HG03103 (cell line): Measurements from ENCODE around the gene DIPK1C.

Experiments
- ATAC-seq: cut with Tn5 transposase; IDR thresholded peaks from one replicate; pipeline ENCODE4 v1.9.1; 2021; ENCODE audit warnings: low read depth; ENCODE audit not compliant: unreplicated experiment

The DIPK1C gene

DNA sequence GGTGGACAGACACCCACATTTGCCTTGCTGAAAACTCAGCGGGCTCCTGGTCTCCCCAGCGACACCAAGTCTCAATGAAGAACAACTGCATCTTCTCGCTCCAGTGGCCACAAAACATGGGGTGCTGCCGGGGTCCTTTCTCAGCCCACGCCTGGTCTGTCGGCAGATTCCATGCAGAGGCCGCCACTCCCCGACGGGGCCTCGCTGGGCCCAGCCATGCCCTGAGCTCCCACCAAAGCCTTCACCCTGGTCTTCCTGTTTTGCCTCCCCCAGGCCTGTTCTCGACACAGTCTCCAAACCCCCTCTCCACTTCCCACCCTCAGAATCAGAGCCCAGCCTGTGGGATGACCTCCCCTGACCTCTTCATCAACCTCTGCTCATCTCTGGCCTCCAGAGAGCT lies 31.2 kb downstream of the DIPK1C start:
- no peak for ATAC-seq

DNA sequence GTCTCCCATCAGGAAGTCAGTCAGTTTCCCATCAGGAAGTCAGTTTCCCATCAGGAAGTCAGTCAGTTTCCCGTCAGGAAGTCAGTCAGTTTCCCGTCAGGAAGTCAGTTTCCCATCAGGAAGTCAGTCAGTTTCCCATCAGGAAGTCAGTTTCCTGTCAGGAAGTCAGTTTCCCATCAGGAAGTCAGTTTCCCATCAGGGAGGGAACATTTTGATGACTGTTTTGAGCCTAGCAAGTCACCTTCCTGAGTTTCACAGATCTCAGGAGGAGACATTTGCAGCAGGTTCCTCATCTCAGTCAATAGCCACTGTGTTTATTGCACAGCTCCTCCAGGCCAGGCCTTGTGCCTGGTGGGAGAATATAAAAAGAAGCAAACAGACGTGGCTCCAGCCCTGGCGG lies 31.9 kb downstream of the DIPK1C start:
- no peak for ATAC-seq

DNA sequence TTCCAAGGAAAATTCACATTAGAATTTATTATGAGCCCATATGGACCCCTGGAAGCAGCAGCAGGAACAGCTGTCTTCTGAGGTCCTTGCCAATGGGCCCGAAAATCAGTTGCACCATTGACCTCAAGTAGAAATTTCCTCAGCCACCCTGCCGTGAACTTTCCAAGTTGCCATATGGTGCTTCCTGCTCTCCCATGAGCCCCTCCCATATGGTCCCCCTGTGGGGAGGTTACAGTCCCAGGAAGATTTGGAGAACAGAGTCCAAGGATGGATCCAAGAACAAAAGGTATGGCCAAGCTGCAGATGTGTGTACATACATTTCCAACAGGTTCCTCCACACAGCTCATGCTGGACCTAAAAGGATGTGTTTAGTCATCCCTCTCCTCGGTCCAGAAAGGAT lies 34.6 kb downstream of the DIPK1C start:
- no peak for ATAC-seq

DNA sequence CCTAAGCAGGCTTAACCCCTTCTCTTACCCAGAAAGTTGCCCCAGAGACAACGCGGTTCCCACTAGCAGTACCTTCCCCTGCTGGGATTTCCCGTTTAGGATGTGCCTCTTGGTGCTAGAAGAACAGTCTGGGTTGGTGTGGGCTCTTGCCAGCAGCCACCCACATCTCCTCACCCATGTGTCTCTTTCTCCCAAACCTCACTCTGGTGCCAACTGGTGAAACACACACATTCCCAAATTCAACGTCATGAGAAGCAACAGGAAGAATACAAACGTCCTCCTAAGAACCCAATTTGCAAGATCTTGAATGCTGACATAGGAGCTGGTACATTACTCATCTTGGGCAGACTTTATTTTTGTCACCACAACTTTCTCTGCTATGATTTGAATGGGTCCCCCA lies 36.2 kb downstream of the DIPK1C start:
- no peak for ATAC-seq

DNA sequence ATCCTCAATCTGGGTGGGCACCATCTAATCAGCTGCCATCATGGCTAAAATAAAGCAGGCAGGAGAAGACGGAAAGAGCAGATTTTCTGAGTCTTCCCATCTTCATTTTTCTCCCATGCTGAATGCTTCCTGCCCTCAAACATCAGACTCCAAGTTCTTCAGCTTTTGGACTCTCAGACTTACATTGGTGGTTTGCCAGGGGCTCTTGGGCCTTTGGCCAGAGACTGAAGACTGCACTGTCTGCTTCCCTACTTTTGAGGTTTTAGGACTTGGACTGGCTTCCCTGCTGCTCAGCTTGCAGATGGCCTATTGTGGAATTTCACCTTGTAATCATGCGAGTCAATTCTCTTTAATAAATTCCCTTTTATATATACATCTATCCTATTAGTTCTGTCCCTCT lies 36.6 kb downstream of the DIPK1C start:
- no peak for ATAC-seq

DNA sequence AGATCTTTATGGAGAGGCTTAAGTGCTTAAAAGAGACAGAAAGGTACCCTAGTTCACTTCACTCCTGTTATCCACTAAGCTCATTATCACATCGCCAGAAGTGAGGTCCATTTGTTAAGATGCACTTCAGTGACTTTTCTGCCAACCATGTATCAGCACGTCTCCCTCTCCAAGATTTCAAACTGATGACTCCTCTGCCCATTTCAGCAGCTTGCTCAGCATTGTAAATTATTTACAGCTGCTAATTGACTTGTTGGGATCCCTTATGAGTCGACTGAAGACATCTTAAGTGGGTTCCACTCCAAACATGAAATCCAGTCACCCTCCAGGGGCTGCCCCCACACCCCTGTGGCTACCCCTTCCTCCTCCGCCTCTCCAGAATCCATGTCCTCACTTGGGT lies 37.3 kb downstream of the DIPK1C start:
- no peak for ATAC-seq

DNA sequence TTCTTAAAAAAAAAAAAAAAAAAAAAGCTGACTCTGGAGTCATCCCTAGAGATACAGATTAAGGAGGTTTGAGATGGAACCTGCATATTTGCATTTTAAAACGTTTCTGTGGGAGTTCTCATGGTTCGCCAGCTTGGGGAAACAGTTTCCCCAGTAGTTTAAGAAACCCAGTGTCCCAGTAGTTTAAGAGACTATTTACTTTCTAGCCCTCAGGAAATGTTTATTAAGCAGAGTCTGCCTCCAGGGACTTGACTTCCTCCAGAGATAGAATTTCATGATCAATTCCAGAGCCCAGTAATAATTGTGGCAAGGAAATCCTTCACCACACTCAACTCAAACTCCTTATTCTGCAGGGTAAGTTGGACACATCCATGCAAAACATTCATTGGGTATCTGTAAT lies 39.1 kb downstream of the DIPK1C start:
- no peak for ATAC-seq

DNA sequence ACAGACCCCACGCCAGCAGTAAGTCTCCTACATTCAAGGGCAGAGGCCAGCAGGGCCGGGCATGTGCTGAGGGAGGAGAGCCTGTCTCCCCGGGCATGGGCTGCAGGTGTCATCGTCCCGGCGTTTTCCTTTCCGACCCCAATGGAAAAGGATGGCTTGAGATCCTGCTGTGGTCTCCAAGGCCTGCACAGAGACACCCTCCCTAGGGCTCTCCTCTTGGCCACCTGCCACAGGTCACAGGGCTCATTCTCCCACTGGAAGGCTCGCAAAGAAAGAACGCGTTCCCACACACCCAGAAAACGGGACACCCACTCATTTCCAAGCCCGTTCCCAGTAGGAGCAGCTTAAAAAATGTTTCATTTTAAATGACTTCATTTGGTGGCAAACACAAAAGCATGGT lies 41.0 kb downstream of the DIPK1C start:
- ATAC-seq: no peak

DNA sequence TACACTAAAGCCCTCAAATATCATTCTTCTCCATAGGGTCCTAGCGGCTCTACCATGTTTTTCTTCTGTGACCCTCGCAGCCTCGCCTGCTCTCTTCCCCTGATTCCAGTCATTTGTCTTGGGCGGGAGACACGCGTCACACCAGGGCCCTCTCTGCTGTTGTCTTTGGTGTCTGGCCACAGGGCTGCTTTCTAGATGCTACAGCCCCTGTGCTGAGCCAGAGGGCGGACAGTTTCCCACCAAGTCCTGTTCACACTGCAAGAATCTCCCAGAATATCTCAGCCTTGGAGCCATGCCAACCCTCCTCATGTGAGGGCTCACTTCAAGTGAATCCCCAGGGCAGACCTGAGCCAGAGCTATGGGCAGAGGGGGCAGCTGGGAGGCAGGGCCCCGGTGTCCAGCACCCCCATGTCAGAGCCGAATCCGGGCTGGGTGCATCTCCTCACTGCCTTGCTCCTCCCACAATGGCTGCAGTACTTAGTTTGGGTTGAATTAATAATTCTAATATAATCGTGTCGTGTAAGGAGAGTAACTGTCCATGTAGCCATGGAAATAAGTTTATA lies 42.1 kb downstream of the DIPK1C start:
- ATAC-seq: no peak

DNA sequence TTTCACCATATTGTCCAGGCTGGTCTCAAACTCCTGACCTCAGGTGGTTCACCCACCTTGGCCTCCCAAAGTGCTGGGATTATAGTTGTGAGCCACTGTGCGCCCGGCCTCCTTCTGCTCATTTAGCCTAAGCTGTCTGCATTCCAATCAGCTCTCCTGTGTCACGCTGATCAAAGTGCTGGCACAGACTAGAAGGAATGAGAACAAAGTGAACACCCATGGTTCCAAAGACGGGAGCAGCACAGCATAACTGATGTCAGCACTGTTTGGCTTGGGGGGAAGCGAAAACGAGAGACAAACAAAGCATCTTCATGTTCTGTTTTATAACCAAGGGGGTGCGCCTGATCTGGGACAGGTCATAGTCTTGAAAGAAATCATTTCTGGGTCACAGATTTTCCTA lies 43.3 kb downstream of the DIPK1C start:
- no peak for ATAC-seq

DNA sequence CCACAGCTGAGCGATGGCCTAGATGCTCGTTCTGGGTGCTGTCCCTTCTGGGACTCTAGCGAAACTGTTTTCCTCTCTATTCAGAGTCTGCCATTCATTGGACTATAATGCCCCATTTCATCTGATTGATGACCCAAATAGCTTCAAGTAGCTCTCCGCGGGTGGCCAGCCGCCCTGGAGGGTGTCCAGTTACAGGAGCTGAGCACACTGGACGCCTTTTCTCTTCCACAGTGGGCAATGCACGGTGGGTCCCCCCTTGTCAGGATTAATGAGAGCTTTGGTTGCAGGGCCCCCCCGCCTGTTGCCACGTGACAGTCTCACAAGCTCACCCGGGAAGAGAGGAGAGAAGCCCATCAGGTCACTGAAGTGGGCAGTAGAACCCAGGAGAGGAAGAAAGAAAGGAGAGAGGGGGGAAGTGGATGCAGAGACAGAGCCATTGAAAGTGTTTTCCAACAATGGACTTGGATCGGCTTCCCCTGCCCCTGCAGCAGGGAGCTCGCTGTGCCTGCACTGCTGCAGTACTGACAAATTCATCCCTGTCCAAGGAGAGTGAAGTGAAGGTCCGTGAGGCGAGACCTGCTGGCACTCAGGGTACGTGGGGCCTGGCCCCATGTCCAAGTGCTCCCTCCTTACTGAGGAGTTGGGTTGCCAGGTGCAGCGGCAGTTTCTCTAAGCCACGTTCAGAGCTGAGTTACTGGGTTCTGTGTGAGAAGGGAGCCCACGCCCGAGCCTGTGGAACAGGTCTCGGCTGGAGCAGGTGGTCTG lies 44.8 kb downstream of the DIPK1C start:
- ATAC-seq: no peak

DNA sequence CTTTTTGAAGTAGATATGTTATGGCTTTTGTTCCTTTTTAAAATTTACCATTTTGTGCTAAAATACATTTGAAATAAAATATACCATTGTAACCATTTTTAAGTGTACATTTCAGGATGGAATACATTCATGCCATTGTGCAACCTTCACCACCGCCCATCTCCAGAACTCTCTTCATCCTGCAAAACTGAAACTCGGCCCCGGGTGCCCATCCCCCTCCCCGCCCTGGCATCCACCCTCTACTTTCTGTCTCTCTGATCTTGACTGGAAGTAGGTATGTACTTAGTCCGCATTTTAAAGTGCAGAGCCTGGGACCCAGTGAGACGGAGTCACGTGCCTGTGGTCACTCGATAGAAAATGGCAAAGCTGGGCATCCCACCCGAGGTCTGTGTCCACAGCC lies 45.6 kb downstream of the DIPK1C start:
- no peak for ATAC-seq

DNA sequence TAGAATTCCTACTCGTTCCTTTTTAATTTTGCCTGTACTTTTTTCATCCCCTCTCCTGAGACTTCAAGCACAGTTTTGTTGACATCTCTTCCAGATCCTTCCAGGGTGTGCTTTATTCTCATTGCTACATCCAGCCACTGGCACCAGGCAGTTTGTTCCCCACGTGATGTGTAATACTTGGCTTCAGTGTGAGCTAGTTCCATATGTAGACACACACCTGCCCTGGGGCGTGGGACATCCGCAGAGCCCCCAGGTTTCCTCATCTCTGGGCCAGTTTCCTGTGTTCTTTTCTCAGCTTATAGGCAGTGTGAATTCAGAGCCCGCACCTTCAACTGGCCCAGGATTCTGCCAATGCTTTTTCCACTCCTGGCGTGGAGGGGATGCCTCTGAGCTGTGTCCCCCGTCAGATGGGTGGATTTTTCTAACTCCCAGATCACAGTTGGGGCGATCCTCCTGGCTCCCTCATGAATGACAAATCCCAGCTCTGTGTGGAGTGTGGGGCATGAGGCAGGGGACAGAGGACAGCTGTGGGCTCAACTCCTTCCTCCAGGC lies 46.6 kb downstream of the DIPK1C start:
- ATAC-seq: no peak

DNA sequence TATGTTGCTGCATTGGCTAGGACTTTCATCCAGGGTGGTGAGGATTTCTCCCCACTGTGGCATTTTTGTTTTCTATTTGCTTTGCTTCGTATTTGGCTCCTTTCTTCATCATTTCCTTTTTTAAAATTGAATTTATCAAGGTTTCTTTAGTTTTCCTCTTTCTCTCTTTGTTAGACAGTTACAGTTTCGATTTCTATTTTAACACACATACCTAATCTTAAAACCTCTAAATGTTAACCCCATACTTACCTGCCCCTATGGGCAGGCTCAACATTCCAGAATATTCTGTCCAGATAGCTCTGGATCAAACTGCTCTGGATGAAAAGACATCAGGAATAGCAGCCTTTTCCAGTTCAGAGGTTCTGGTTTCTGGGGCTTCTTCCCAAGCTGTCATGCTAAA lies 49.2 kb downstream of the DIPK1C start:
- ATAC-seq: peak; percentile 47

DNA sequence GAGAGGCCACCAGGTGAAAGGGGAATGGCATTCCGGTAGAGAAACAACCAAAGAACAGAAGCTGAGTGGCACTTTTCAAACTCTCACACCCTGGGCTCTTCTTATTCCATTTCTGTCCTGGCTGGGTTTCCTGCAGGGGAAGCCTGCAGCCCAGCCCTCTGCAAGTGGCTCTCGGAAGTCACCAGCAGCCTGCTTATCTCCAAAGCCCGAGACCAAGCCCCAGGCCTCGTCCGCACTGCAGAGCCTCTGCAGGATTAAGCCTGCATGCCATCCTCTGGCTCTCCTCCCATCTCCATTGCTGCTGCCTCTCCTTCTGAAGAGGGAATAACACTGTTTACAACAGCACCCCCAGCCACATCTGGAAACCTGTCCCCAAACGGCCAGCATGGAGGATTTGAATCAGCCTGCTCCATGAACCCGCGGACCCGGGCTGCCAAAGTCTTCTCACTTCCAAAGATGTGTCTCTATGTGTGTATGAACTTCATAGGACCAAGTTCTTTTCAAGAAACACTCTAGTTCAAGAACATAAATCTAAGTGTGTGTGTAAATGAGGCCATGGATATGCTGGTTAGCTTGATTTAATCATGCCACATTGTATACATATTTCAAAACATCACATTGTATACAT lies 54.2 kb downstream of the DIPK1C start:
- ATAC-seq: no peak

DNA sequence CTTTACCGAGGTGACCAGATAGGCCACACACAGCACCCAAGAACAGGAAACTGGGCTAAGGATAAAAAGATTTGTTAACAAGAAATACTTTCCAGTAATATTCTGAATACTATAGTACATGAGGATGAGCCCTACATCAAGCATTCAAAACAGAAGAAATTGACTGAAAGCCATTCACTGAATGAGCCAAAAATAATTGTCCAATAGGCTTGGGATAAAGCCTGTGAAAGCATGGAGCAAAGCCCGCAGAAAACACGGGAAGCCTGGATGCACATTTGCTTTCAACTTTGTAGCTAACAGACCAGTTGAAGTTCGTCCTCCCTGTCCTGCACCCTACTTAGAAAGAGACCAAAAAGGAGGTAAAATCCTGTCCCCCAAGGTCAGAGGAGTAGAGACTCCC lies 56.3 kb downstream of the DIPK1C start:
- no peak for ATAC-seq

DNA sequence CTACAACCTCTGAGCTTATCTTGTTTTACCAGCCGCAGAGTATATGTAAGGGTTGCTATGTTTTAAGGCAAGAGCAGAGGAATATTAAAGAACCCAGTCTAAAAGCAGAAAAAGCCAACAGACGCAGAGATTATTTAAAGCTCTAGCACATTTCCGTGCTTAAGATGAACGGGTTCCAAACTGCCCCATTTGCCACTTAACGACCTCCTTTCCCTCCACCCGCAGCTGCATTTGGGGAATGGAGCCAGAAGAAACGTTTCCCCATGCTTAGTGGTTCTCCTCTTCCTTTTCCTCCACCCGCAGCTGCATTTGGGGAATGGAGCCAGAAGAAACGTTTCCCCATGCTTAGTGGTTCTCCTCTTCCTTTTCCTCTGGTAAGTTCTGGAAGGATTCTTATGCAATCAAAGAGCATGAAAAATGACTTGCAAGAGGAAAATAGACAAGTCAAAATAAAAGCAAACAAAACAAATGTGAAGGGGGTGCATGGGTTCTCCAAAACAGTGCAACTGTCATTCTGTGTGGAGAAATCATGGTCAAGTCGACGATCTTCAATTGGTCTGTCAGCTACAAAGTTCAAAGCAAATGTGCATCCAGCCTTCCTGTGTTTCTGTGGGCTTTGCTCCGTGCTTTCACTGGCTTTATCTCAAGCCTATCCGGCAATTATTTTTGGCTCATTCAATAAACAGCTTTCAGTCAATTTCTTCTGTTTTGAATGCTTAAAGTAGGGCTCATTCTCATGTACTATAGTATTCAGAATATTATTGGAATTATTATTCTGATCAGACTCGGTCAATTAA lies 57.8 kb downstream of the DIPK1C start:
- ATAC-seq: no peak

DNA sequence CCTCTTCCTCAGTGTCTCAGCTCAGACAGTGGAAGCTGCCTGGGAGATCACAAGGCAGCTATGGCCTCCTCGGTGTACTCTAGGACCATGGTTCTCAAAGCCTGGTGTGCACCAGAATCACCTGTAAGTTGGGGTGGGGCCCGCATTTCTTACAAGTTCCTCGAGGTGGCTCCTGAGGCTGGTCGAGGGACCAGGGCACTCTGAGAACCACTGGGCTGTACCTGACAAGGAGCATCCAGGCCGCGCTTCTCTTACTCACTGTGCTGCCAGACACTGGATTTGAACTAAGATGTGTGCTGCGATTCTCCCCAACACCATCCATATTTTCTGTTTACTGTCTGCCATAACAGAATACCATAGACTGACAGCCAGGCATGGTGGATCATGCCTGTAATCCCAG lies 59.5 kb downstream of the DIPK1C start:
- ATAC-seq: no peak

DNA sequence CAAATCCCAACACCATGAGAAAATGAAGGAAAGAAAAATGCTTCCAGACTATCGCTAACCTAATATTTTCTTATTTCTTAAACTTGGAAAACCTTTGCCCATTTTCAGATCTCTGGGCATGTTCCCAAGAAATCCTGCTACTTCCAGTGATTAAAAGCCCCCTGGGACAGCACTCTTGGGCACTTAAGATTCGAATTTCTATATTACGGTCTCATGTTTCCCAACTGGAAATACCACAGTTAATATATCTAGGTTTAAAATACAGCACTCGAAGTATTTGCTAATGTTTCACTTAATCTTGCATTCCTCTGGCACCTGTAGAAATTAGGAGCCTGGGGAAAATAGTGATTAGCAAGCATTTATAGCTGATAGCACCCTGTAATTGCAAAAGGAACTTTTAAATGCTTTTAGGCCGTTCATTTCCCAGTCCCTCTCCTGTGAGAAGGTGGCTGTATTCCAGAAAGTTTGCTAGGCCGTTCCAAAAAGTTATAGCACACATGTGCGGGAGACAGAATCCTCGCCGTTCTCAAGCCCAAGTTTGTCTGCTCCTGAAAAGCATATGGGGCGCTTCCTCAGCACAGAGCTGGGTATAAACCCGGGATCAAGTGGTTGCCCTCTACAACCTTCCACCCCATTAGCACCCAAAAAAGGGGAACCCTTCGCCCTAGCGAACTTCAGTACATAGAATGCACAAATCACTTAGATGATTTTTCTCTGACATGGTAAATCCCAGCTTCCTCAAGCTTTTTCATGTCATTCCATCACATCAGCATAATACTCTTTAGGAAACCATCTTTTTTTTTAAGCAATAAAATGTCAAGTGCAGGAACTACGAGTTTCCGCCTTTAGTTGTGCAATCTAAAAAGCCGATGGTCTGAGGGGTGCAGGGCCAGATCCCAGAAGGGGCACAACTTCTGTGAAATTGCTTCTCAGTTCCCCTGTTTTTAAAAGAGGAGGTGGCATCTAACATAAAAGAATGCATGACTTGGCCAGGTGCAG lies 60.6 kb downstream of the DIPK1C start:
- no peak for ATAC-seq

DNA sequence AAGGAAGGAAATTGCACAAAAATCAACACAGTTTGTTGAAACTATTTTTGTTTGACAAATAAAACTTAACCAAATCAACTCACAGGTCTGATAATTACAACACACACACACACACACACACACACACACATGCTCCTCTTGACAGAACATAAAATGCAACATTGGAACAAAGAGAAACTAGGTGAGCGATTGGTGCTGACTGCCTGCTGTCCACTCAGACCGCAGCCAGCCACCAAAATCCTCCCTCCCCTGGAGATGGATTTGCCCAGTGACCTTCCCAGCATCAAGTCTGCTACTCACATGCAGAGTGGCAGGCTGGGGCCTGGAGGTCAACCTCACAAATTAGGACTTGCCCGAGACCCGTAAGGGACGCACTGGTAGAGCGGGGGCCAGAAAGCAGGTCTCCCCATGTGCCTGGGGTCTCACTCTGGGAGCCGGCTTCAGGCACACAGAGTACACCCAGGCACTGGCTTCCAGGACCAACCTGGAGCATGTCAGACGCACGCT lies 61.4 kb downstream of the DIPK1C start:
- ATAC-seq: no peak
